ENCODE measurements around the gene PIP4K2A. TPM values are rescaled to one million over a fixed set of nuclear protein-coding genes. Genes with fewer than 3 reads are reported as not detected.

PIP4K2A gene
- total and polyA plus RNA-seq, 2 of the 8 experiments (the other 6 are each of a cell fraction or from before 2014, with no cell fraction given), result 19.0 to 60.9 TPM

- Histone ChIP-seq H3K23ac (ENCODE audit: insufficient read length) (no peak overlapping the region), H3K27ac (ENCODE audit: low read depth, low read length) (no peak overlapping the region), H3K9ac (replicated peaks in 1 of 4; ENCODE audit: extremely low read depth in 1 of 4, low read depth in 3 of 4, low read length in 3 of 4) (no peak overlapping the region), H4K5ac (ENCODE audit: insufficient read length, low read depth, low read length) (no peak overlapping the region), H2BK120ac (replicated peaks; ENCODE audit: low read depth, low read length) (no peak overlapping the region), H3K4me1 (replicated peaks in 1 of 4; ENCODE audit: control insufficient read depth in 3 of 4, insufficient read depth in 4 of 4, low read length in 3 of 4) (no peaks in the 10 kb centered on the region), H3K79me2 (ENCODE audit: control insufficient read depth in 1 of 2, insufficient read depth in 2 of 2, low read length in 2 of 2) (no peaks in the 10 kb centered on the region), H2BK12ac (ENCODE audit: low read depth, low read length) (no peak overlapping the region), H3K56ac (replicated peaks; ENCODE audit: insufficient read length, low read depth, low read length) (no peak overlapping the region), H2AK5ac (ENCODE audit: low read depth, low read length) (no peak overlapping the region), H3K18ac (ENCODE audit: extremely low read depth, low read length) (no peak overlapping the region), H3K23me2 (ENCODE audit: low read depth, low read length) (no peaks in the 10 kb centered on the region), H3K79me1 (ENCODE audit: low read depth, low read length) (no peaks in the 10 kb centered on the region), H3K27me3 (replicated peaks in 1 of 4; ENCODE audit: control insufficient read depth in 3 of 4, extremely low read depth in 1 of 4, insufficient read depth in 3 of 4, low read length in 3 of 4) (no peaks in the 10 kb centered on the region), H3K9me3 (ENCODE audit: insufficient read depth in 2 of 2, low read depth in 1 of 2, low read length in 1 of 2) (no peaks in the 10 kb centered on the region), H4K91ac (replicated peaks; ENCODE audit: insufficient read length, low read length) (no peak overlapping the region), H3K14ac (ENCODE audit: insufficient read length) (no peak overlapping the region), H2AFZ (ENCODE audit: low read length) (no peak overlapping the region), H2BK20ac (ENCODE audit: low read length) (no peak overlapping the region), H4K8ac (ENCODE audit: extremely low read depth, insufficient read depth, low read length) (no peak overlapping the region), H3K4me3 (ENCODE audit: extremely low read depth in 1 of 4, insufficient read depth in 2 of 4, low read depth in 3 of 4, low read length in 4 of 4) (no peak overlapping the region), H3K4me2 (ENCODE audit: insufficient read depth in 1 of 2, low read depth in 2 of 2, low read length in 2 of 2) (no peak overlapping the region), H3K36me3 (ENCODE audit: control insufficient read depth in 2 of 4, insufficient read depth in 4 of 4, low read length in 3 of 4) (no peaks in the 10 kb centered on the region), H2BK15ac (ENCODE audit: low read length) (no peak overlapping the region), H3K4ac (replicated peaks; ENCODE audit: insufficient read length, low read depth, low read length) (no peak overlapping the region), H2BK5ac (ENCODE audit: low read depth, low read length) (no peak overlapping the region), H4K20me1 (replicated peaks in 1 of 2; ENCODE audit: control insufficient read depth in 1 of 2, insufficient read depth in 2 of 2, low read length in 2 of 2) (no peaks in the 10 kb centered on the region)
- CTCF ChIA-PET (ENCODE audit: partially characterized antibody), result interaction anchor here (0.6 kb wide), 1 partner anchor 197 kb away, joined by 4 read pairs; no protein-coding TSS in a partner anchor
- POLR2A ChIA-PET (ENCODE audit: partially characterized antibody), result no interaction called here
- DNase-seq (ENCODE audit: low read depth in 1 of 2, low spot score in 2 of 2) (no peak), FAIRE-seq (no peak)
- WGBS, 2 experiments (ENCODE audit: extremely low coverage in 1 of 2, insufficient coverage in 1 of 2, insufficient read length in 1 of 2, insufficient replicate concordance in 2 of 2, low coverage in 1 of 2, low lambda C conversion rate in 2 of 2, missing lambda C conversion rate in 1 of 2), result 84% methylated on average over 3 of the region's 3 CpGs; no CpG with 5 or more reads in 1 of the 2 experiments
- TF ChIP-seq BACH1 (IDR thresholded peaks at IDR 0.05; ENCODE audit: low read length) (no peak), CTBP2 (IDR thresholded peaks at IDR 0.05; ENCODE audit: borderline replicate concordance, insufficient read depth, insufficient read length, low read length) (no peak), ASH2L (IDR thresholded peaks at IDR 0.05; ENCODE audit: low read length) (no peak), CHD2 (IDR thresholded peaks at IDR 0.05; ENCODE audit: low read length) (no peak), CTCF (IDR thresholded peaks at IDR 0.05; ENCODE audit: control extremely low read depth in 1 of 3, insufficient read depth in 1 of 3, low read depth in 1 of 3, low read length in 3 of 3) (no peak), SP2 (IDR thresholded peaks at IDR 0.05; ENCODE audit: low read length) (no peak), EGR1 (IDR thresholded peaks at IDR 0.05; ENCODE audit: borderline replicate concordance, low read depth, low read length) (no peak)
These were observed 224.4 kb downstream of the PIP4K2A start for GRCh38 chr10:22489975-22490374.

All from H1 (cell line).